Type B pancreatic cell (in vitro differentiated cells): ENCODE measurements around the gene ICA1. TPM values are rescaled to one million over a fixed set of nuclear protein-coding genes. Genes with fewer than 3 reads are reported as not detected.

Experiments
- DNase-seq: peaks from one replicate; pipeline ENCODE4 v3.0.0; 2021; ENCODE audit warnings: mixed read lengths; ENCODE audit not compliant: unreplicated experiment; ENCODE audit errors: extremely low spot score
- H3K27ac Mint-ChIP-seq: 2 replicates; pipeline ENCODE4 v1.8.0; 2021; ENCODE audit warnings: mild to moderate bottlenecking, mixed read lengths
- H3K27me3 Mint-ChIP-seq: 2 replicates; pipeline ENCODE4 v1.8.0; 2021; ENCODE audit warnings: mixed read lengths
- H3K36me3 Mint-ChIP-seq: 2 replicates; pipeline ENCODE4 v1.8.0; 2021; ENCODE audit warnings: mixed read lengths
- H3K4me1 Mint-ChIP-seq: one replicate; pipeline ENCODE4 v1.8.0; 2021; ENCODE audit warnings: mixed read lengths; ENCODE audit not compliant: unreplicated experiment
- H3K4me3 Mint-ChIP-seq: 2 replicates; pipeline ENCODE4 v1.8.0; 2021; ENCODE audit warnings: mild to moderate bottlenecking, mixed read lengths
- H3K9me3 Mint-ChIP-seq: 2 replicates; pipeline ENCODE4 v1.8.0; 2021; ENCODE audit warnings: mixed read lengths
- CTCF ChIP-seq: fragments of 200-600 bp; sonication (generic); conservative IDR thresholded peaks from 2 replicates; pipeline ENCODE4 v1.5.0; 2021; ENCODE audit warnings: antibody characterized with exemption, mild to moderate bottlenecking
- total RNA-seq: library from RNA; stranded (reverse); gene quantifications from 2 replicates; pipeline ENCODE4 v1.2.1, GENCODE V29; 2021; ENCODE audit warnings: low replicate concordance

ICA1 gene
- total RNA-seq, 1 donor from 2014 or later = 9.8 TPM

DNA sequence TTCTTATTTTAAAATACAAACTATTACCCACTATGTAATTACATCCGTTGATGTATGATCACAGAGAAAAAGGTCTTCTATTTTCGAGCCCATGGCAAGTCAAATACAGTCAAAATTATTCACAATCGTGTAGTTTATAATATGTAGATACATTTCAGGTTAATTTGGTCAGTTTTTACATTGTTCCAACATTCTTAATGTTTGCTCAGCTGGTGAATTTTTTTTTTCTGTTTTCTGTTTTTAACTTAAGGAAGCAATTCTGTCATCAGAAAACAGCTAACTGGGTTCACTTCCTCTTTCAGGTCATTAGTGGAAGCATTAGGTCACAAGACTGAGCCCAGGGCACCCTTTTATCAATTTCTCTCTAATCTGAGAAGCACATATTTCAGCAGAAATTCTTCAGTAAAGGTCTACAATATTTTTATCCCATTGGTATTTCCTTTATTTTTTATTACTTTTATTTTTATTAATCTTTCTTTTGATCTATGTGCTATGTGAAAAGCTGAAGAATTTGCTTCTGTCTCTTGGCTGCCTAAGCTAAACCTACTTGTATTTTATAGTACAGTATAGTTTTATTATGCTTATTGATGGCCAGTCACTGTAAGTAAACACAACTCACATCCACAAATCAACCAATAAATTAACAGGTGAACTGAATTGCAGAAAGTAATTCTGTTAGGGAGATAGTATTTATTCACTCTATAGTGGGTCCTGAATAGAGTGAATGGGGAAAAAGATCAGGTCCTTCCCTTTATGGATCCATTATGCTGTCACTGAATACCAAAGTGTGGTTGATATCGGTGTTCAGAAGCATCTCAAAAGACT, 84.6 kb downstream of the ICA1 start:
- Mint-ChIP-seq H3K4me3 (no peak overlapping the region), H3K36me3 (no peaks in the 10 kb centered on the region), H3K27me3 (no peaks in the 10 kb centered on the region), H3K4me1 (peaks cover 10% of the 10 kb centered on the region), H3K27ac (no peak overlapping the region), H3K9me3 (no peaks in the 10 kb centered on the region)
- TF ChIP-seq CTCF = no peak
- DNase-seq = no peak

GRCh38 chr7:8176370-8177081, 85.4 kb downstream of the ICA1 start:
- H3K27ac Mint-ChIP-seq = no peak overlapping the region
- TF ChIP-seq CTCF = no peak
- H3K4me1 Mint-ChIP-seq = peaks cover 10% of the 10 kb centered on the region
- no peaks in the 10 kb centered on the region for H3K9me3 Mint-ChIP-seq
- H3K4me3 Mint-ChIP-seq = no peak overlapping the region
- no peaks in the 10 kb centered on the region for H3K27me3 Mint-ChIP-seq
- no peak for DNase-seq
- no peaks in the 10 kb centered on the region for H3K36me3 Mint-ChIP-seq

- Mint-ChIP-seq H3K36me3 (no peaks in the 10 kb centered on the region), H3K4me1 (peaks cover 10% of the 10 kb centered on the region), H3K4me3 (no peak overlapping the region), H3K9me3 (no peaks in the 10 kb centered on the region), H3K27me3 (no peaks in the 10 kb centered on the region), H3K27ac (no peak overlapping the region)
- DNase-seq = no peak
- no peak for TF ChIP-seq CTCF
Observed at GRCh38 chr7:8175929-8176369, 86.0 kb downstream of the ICA1 start.

DNA sequence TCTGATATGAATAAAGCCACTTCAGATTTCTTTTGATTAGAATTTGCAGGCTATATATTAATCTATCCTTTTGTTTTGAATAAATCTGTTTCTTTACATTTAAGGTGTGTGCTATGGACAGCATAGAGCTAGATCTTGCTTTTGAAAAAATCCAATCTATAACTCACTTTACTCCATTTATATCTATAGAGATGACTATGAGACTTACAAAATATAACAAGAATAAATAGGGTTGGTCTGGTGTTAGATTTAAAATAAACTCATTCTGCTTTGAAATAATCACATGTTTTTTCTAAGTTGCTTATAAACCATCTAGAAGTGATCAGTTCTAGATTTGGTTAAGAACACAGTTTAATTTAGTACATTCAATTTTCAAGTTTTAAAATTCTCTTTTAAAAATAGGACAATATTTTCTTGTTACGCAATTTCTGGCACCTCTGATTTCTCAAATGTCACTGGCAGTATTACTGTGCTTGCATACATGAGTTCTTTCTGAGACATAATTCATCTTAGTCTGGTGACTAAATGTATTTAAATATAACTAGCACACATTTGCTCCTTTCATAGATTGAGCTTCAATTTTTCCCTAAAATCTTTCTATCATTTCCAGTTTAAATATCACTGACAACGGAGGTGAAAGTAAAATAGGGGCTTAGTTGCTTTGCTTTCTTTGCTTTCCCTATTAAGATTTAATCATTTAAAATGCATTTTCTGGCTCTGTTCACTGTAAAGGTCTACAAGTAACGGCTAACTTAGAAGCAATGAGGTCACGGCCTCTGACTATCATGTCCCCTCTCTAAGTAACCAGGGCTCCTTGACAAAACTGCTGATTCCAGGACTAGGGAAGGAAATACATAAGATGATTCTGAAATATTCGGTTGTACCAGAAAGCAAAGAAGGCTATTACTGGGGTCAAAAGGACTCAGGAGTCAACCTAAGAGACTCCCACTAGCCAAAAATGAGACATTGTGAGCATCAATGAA, 89.3 kb downstream of the ICA1 start:
- TF ChIP-seq CTCF = no peak
- no peaks in the 10 kb centered on the region for H3K27me3 Mint-ChIP-seq
- H3K36me3 Mint-ChIP-seq = no peaks in the 10 kb centered on the region
- no peak overlapping the region for H3K4me3 Mint-ChIP-seq
- H3K4me1 Mint-ChIP-seq = peaks cover 10% of the 10 kb centered on the region
- no peak for DNase-seq
- H3K27ac Mint-ChIP-seq = no peak overlapping the region
- no peaks in the 10 kb centered on the region for H3K9me3 Mint-ChIP-seq

DNA sequence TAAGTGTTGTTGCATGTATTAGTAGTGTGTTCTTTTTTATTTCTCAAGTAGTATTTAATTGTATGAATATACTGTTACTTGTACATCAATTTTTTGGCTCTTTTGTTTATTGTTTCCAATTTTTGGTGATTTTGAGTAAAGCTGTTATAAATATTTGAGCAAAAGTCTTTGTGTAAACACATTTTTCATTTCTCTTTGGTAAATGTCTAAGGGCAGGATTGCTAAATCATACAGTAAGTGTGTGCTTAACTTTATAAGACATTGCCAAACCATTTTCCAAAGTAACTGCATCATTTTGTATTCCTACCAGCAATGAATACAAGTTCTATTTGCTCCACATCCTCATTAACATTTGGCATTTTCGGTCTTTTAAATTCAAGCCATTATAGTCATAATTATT, 92.8 kb downstream of the ICA1 start:
- Mint-ChIP-seq H3K4me3 (no peak overlapping the region), H3K27me3 (no peaks in the 10 kb centered on the region), H3K36me3 (no peaks in the 10 kb centered on the region), H3K9me3 (no peaks in the 10 kb centered on the region), H3K27ac (no peak overlapping the region), H3K4me1 (no peaks in the 10 kb centered on the region)
- TF ChIP-seq CTCF = no peak
- DNase-seq = no peak
